ENCODE results near the gene DGKB. TPM values are rescaled to one million over a fixed set of nuclear protein-coding genes. Genes with fewer than 3 reads are reported as not detected.

DGKB gene
- total RNA-seq, 1 experiment from 2014 or later, result 1.9 TPM

DNA sequence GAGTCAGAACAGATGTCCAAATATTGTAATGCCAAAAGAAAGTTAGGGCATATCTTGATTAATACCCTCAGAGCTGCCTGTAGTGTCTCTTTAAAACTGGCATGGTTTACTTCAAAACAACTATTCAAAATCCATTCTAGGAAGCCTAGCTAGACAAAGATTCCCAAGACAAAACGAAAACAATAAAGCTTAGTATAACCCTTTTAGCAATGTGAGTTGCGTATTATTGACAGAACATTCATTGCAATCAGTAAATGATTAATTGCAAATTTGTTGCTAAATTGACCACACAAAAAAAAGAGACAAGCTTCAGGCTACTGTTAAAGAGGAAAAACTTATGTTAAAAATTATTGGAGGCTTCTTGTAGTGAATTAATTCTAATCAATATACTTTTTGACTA is 406.9 kb downstream of the DGKB start:
- Mint-ChIP-seq H3K27me3 (ENCODE audit: low read depth) (no peaks in the 10 kb centered on the region), H3K9me3 (no peaks in the 10 kb centered on the region; the same call in 1 of the 2 replicates), H3K27ac (no peak overlapping the region), H3K36me3 (no peaks in the 10 kb centered on the region), H3K4me1 (no peaks in the 10 kb centered on the region), H3K4me3 (no peak overlapping the region)
- TF ChIP-seq, protein P1, sequence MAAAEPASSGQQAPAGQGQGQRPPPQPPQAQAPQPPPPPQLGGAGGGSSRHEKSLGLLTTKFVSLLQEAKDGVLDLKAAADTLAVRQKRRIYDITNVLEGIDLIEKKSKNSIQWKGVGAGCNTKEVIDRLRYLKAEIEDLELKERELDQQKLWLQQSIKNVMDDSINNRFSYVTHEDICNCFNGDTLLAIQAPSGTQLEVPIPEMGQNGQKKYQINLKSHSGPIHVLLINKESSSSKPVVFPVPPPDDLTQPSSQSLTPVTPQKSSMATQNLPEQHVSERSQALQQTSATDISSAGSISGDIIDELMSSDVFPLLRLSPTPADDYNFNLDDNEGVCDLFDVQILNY (CRISPR knock-in tag; IDR thresholded peaks at IDR 0.05), result no peak
- TF ChIP-seq, protein P2, sequence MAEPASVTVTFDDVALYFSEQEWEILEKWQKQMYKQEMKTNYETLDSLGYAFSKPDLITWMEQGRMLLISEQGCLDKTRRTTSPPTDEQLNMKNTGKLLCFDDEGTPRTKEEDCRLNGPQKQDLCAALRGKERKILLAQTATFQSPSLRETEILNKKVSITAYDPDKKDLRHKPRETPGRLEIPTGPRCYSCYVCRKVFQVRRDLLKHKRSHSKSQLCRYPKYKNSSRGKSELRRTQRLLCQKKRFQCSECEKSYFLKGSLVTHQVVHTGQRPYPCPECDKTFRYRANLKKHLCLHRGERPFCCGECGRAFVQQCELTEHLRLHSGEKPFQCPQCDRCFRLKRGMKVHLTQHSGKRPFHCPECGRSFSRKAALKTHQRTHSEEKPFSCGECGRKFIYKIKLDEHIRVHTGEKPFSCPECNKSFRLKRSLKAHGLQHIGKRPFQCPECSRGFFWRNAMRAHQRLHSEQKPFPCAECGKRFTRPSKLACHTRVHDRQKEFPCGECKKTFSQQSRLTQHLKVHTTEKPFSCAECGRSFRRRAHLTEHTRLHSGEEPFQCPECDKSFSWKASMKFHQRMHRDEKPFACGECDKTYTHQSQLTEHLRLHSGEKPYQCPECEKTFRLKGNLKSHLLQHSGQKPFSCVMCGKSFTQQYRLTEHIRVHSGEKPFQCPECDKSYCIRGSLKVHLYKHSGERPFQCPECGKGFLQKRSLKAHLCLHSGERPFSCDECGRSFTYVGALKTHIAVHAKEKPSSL (CRISPR knock-in tag; conservative IDR thresholded peaks at IDR 0.05), result no peak
- TF ChIP-seq IRF2 (CRISPR knock-in tag; IDR thresholded peaks at IDR 0.05; ENCODE audit: borderline replicate concordance, low read depth) (no peak), NR3C1 (CRISPR knock-in tag; conservative IDR thresholded peaks at IDR 0.05; ENCODE audit: low read depth) (no peak), TCF7 (CRISPR knock-in tag; IDR thresholded peaks at IDR 0.05; ENCODE audit: low read depth) (no peak), NFE2L1 (CRISPR knock-in tag; IDR thresholded peaks at IDR 0.05) (no peak), NFATC4 (CRISPR knock-in tag; IDR thresholded peaks at IDR 0.05) (no peak), RELA (CRISPR knock-in tag; IDR thresholded peaks at IDR 0.05; ENCODE audit: borderline replicate concordance) (no peak), ZBTB21 (CRISPR knock-in tag; IDR thresholded peaks at IDR 0.05; ENCODE audit: borderline replicate concordance) (no peak), SMAD3 (CRISPR knock-in tag; IDR thresholded peaks at IDR 0.05; ENCODE audit: borderline replicate concordance) (no peak)
- TF ChIP-seq, protein P3, sequence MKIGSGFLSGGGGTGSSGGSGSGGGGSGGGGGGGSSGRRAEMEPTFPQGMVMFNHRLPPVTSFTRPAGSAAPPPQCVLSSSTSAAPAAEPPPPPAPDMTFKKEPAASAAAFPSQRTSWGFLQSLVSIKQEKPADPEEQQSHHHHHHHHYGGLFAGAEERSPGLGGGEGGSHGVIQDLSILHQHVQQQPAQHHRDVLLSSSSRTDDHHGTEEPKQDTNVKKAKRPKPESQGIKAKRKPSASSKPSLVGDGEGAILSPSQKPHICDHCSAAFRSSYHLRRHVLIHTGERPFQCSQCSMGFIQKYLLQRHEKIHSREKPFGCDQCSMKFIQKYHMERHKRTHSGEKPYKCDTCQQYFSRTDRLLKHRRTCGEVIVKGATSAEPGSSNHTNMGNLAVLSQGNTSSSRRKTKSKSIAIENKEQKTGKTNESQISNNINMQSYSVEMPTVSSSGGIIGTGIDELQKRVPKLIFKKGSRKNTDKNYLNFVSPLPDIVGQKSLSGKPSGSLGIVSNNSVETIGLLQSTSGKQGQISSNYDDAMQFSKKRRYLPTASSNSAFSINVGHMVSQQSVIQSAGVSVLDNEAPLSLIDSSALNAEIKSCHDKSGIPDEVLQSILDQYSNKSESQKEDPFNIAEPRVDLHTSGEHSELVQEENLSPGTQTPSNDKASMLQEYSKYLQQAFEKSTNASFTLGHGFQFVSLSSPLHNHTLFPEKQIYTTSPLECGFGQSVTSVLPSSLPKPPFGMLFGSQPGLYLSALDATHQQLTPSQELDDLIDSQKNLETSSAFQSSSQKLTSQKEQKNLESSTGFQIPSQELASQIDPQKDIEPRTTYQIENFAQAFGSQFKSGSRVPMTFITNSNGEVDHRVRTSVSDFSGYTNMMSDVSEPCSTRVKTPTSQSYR (CRISPR knock-in tag; IDR thresholded peaks at IDR 0.05), result no peak
- TF ChIP-seq, protein P4, sequence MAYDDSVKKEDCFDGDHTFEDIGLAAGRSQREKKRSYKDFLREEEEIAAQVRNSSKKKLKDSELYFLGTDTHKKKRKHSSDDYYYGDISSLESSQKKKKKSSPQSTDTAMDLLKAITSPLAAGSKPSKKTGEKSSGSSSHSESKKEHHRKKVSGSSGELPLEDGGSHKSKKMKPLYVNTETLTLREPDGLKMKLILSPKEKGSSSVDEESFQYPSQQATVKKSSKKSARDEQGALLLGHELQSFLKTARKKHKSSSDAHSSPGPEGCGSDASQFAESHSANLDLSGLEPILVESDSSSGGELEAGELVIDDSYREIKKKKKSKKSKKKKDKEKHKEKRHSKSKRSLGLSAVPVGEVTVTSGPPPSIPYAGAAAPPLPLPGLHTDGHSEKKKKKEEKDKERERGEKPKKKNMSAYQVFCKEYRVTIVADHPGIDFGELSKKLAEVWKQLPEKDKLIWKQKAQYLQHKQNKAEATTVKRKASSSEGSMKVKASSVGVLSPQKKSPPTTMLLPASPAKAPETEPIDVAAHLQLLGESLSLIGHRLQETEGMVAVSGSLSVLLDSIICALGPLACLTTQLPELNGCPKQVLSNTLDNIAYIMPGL (CRISPR knock-in tag; IDR thresholded peaks at IDR 0.05), result no peak
- ATAC-seq (no peak), DNase-seq (ENCODE audit: low spot score) (no peak)
- ChIA-PET POLR2A (no interaction called here), CTCF (no interaction called here)

DNA sequence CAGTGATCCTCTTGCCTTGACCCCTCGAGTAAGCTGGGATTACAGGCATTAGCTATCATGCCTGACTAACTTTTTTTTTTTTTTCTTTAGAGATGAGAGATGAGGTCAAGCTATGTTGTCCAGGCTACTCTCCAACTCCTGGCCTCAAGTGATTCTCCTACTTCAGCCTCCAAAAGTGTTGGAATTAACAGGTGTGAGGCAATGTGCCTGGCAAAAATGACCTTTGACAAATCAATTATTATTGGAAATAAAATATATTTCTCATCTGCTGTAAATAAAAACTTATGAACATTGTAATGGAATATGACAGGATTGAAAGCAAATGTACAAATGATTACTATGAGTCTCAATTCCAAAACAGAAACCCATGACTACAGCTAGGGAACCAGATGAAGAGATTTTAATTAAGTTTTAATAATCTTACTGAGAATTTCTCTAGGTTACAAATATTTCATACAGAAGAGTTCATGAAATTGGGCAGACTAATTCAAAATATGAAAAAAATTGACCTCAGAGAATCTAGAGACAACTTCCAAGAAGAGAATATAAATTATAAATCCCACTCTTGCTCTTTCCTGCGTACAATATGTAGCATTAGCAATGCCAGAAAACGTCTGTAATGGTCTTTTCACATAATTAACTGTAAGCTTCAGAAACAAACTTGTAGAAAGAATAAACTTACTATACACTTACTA is 414.7 kb downstream of the DGKB start:
- Mint-ChIP-seq H3K27me3 (ENCODE audit: low read depth) (no peaks in the 10 kb centered on the region), H3K36me3 (no peaks in the 10 kb centered on the region), H3K4me1 (no peaks in the 10 kb centered on the region), H3K27ac (no peak overlapping the region), H3K4me3 (no peak overlapping the region), H3K9me3 (no peaks in the 10 kb centered on the region)
- POLR2A ChIA-PET, result interaction anchor here (0.7 kb wide), 1 partner anchor 23 kb away, joined by 4 read pairs; no protein-coding TSS in a partner anchor
- CTCF ChIA-PET, result interaction anchor here (0.6 kb wide), 1 partner anchor 1204 kb away, joined by 3 read pairs; no protein-coding TSS in a partner anchor
- TF ChIP-seq GTF2I (CRISPR knock-in tag; conservative IDR thresholded peaks at IDR 0.05) (no peak), ZNF121 (CRISPR knock-in tag; IDR thresholded peaks at IDR 0.05) (no peak), FOXJ3 (CRISPR knock-in tag; IDR thresholded peaks at IDR 0.05; ENCODE audit: borderline replicate concordance) (no peak), CREB1 (CRISPR knock-in tag; IDR thresholded peaks at IDR 0.05) (no peak)
- TF ChIP-seq, protein P5, sequence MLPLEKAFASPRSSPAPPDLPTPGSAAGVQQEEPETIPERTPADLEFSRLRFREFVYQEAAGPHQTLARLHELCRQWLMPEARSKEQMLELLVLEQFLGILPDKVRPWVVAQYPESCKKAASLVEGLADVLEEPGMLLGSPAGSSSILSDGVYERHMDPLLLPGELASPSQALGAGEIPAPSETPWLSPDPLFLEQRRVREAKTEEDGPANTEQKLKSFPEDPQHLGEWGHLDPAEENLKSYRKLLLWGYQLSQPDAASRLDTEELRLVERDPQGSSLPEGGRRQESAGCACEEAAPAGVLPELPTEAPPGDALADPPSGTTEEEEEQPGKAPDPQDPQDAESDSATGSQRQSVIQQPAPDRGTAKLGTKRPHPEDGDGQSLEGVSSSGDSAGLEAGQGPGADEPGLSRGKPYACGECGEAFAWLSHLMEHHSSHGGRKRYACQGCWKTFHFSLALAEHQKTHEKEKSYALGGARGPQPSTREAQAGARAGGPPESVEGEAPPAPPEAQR (CRISPR knock-in tag; IDR thresholded peaks at IDR 0.05), result no peak
- TF ChIP-seq, protein P6, sequence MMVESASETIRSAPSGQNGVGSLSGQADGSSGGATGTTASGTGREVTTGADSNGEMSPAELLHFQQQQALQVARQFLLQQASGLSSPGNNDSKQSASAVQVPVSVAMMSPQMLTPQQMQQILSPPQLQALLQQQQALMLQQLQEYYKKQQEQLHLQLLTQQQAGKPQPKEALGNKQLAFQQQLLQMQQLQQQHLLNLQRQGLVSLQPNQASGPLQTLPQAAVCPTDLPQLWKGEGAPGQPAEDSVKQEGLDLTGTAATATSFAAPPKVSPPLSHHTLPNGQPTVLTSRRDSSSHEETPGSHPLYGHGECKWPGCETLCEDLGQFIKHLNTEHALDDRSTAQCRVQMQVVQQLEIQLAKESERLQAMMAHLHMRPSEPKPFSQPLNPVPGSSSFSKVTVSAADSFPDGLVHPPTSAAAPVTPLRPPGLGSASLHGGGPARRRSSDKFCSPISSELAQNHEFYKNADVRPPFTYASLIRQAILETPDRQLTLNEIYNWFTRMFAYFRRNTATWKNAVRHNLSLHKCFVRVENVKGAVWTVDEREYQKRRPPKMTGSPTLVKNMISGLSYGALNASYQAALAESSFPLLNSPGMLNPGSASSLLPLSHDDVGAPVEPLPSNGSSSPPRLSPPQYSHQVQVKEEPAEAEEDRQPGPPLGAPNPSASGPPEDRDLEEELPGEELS (CRISPR knock-in tag; IDR thresholded peaks at IDR 0.05), result no peak
- DNase-seq (ENCODE audit: low spot score) (no peak), ATAC-seq (no peak)
